Activated CD8-positive, alpha-beta T cell treated with anti-CD3 and anti-CD28 coated beads for 36 hours (primary cell): ENCODE measurements around the gene BGN. TPM values are rescaled to one million over a fixed set of nuclear protein-coding genes. Genes with fewer than 3 reads are reported as not detected.

Experiments
- ATAC-seq: fragments of 200-7000 bp; cut with Tn5 transposase; one replicate; pipeline ENCODE4 v1.10.0; 2021; ENCODE audit warnings: mild to moderate bottlenecking, moderate library complexity
- CTCF ChIA-PET: fragments of 350-600 bp; sonication (Branson Sonifier 250); formaldehyde crosslinking; loops from one replicate; lab custom pipeline; 2021; ENCODE audit warnings: antibody characterized with exemption; lab: Charles Lee
- POLR2A ChIA-PET: fragments of 350-600 bp; sonication (Branson Sonifier 250); formaldehyde crosslinking; loops from one replicate; lab custom pipeline; 2021; ENCODE audit warnings: antibody characterized with exemption; lab: Charles Lee
- DNase-seq: peaks from one replicate; pipeline ENCODE4 v3.0.0-alpha.2; 2020
- H3K27ac Mint-ChIP-seq: one replicate; pipeline ENCODE4 v1.8.0; 2021; ENCODE audit warnings: mild to moderate bottlenecking, mixed read lengths
- H3K27me3 Mint-ChIP-seq: one replicate; pipeline ENCODE4 v1.8.0; 2021; ENCODE audit warnings: mixed read lengths
- H3K36me3 Mint-ChIP-seq: one replicate; pipeline ENCODE4 v1.8.0; 2021; ENCODE audit warnings: low read depth, mixed read lengths
- H3K4me1 Mint-ChIP-seq: one replicate; pipeline ENCODE4 v1.8.0; 2021; ENCODE audit warnings: low read depth, mixed read lengths
- H3K4me3 Mint-ChIP-seq: one replicate; pipeline ENCODE4 v1.8.0; 2021; ENCODE audit warnings: mild to moderate bottlenecking, moderate library complexity, mixed read lengths
- H3K9me3 Mint-ChIP-seq: one replicate; pipeline ENCODE4 v1.8.0; 2021; ENCODE audit warnings: mixed read lengths
- CTCF ChIP-seq: fragments of 200-600 bp; IDR thresholded peaks from one replicate; pipeline ENCODE4 v1.8.0; 2022; ENCODE audit warnings: antibody characterized with exemption, mild to moderate bottlenecking
- intact Hi-C: fragments of 100-400 bp; cut with micrococcal nuclease; formaldehyde crosslinking; loops from one replicate; pipeline ENCODE4 v1.10.0; 2022
- total RNA-seq, 2 experiments: library from RNA; stranded (reverse); gene quantifications; one replicate each; pipeline ENCODE4 v1.2.3, GENCODE V29; 2021

The BGN gene
- total RNA-seq, 2 experiments from 2014 or later: not detected

- CTCF ChIA-PET: no interaction called here
- Mint-ChIP-seq H3K4me3 (no peak overlapping the region), H3K27me3 (no peaks in the 10 kb centered on the region), H3K36me3 (no peaks in the 10 kb centered on the region), H3K9me3 (no peaks in the 10 kb centered on the region), H3K4me1 (no peaks in the 10 kb centered on the region), H3K27ac (no peak overlapping the region)
- DNase-seq (no peak), ATAC-seq (no peak)
- intact Hi-C loops: no loop called here
- no peak for TF ChIP-seq CTCF
- POLR2A ChIA-PET: no interaction called here
Measured at GRCh38 chrX:153502131-153502530, 7.4 kb downstream of the BGN start.

GRCh38 chrX:153502796-153503195 is 8.0 kb downstream of the BGN start:
- intact Hi-C loops: no loop called here
- no peak overlapping the region for H3K4me3 Mint-ChIP-seq
- POLR2A ChIA-PET: no interaction called here

GRCh38 chrX:153504445-153505016 is 9.8 kb downstream of the BGN start:
- ChIA-PET CTCF (interaction anchor here (3.8 kb wide), 1 partner anchor 32 kb away, joined by 43 read pairs; the partner anchor contains the start of gene HAUS7), POLR2A (no interaction called here)
- Mint-ChIP-seq H3K4me1 (no peaks in the 10 kb centered on the region), H3K9me3 (no peaks in the 10 kb centered on the region), H3K36me3 (no peaks in the 10 kb centered on the region), H3K4me3 (no peak overlapping the region), H3K27ac (no peak overlapping the region), H3K27me3 (no peaks in the 10 kb centered on the region)
- no peak for TF ChIP-seq CTCF
- DNase-seq: no peak
- no peak for ATAC-seq
- intact Hi-C loops: loop anchor here (5.0 kb wide), 1 partner anchor 32 kb away; the partner anchor contains the start of gene HAUS7

More at GRCh38 chrX:153502796-153503195, 8.0 kb downstream of the BGN start:
- CTCF ChIA-PET: no interaction called here
- H3K9me3 Mint-ChIP-seq: no peaks in the 10 kb centered on the region
- H3K27ac Mint-ChIP-seq: no peak overlapping the region
- H3K27me3 Mint-ChIP-seq: no peaks in the 10 kb centered on the region
- H3K4me1 Mint-ChIP-seq: no peaks in the 10 kb centered on the region
- ATAC-seq: no peak
- TF ChIP-seq CTCF: no peak
- no peaks in the 10 kb centered on the region for H3K36me3 Mint-ChIP-seq
- no peak for DNase-seq

GRCh38 chrX:153505361-153505760 is 10.6 kb downstream of the BGN start:
- POLR2A ChIA-PET: no interaction called here
- intact Hi-C loops: loop anchor here (5.0 kb wide), 1 partner anchor 33 kb away; the partner anchor contains the start of gene HAUS7

More at GRCh38 chrX:153505361-153505760, 10.6 kb downstream of the BGN start:
- no peak for TF ChIP-seq CTCF
- no peaks in the 10 kb centered on the region for H3K36me3 Mint-ChIP-seq
- no peak overlapping the region for H3K4me3 Mint-ChIP-seq
- no peaks in the 10 kb centered on the region for H3K27me3 Mint-ChIP-seq
- CTCF ChIA-PET: interaction anchor here (0.6 to 3.8 kb wide), 2 partner anchors 33 to 44 kb away, joined by 3 to 43 read pairs; partner anchors contain the start of gene HAUS7
- H3K27ac Mint-ChIP-seq: no peak overlapping the region
- no peak for ATAC-seq
- no peak for DNase-seq
- no peaks in the 10 kb centered on the region for H3K9me3 Mint-ChIP-seq
- H3K4me1 Mint-ChIP-seq: no peaks in the 10 kb centered on the region
